ELR (cell line): ENCODE measurements around the gene RAPGEF5.
"Not testable (repeated sequence)": the region's sequence is repeated elsewhere in the genome, so short reads cannot be mapped to it uniquely, and the experiment has no call there.

Source experiments
- DNase-seq: peaks from one replicate; pipeline ENCODE4 v3.0.0-alpha.2; 2015; ENCODE audit warnings: low read depth

Gene RAPGEF5

DNA sequence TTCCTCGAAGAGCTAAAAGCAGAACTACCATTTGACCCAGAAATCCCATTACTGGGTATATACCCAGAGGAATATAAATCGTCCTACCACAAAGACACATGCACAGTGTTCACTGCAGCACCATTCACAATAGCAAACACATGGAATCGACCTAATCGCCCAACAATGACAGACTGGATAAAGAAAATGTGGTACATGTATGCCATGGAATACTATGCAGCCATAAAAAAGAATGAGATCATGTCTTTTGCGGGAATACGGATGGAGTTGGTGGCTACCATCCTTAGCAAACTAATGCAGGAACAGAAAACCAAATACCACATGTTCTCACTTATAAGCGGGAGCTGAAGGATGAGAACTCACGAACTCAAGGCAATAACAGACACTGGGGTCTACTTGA, 276.7 kb downstream of the RAPGEF5 start:
- not testable (repeated sequence) for DNase-seq

DNA sequence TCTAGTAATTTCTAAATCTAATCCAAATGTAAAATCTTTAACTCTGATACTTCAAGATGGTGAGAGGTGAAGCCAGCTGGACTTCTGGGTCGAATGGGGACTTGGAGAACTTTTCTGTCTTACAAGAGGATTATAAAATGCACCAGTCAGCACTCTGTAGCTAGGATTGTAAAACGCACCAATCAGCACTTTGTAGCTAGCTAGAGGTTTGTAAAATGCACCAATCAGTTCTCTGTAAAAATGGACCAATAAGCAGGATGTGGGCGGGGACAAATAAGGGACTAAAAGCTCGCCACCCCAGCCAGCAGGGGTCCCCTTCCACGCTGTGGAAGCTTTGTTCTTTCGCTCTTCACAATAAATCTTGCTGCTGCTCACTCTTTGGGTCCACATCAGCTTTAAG, 278.1 kb downstream of the RAPGEF5 start:
- not testable (repeated sequence) for DNase-seq

DNA sequence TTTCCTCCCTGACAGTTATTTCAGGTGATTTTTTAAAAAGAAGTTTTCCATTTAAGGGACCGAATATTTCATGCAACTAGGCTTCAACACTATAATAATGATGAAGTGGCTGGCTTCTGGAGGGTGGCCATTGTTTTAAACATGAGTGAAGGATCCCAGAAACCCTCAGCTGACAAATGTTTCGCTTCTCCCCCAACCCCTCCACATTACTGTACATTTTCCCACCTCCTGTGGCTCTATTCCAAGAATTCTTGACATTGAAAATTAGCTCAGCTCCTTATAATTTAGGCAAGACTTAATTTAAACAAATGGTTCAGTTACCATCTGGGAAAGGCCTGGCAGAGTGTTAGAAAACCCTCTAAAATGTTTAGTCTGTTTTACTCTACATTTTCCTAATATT, 281.4 kb downstream of the RAPGEF5 start:
- no peak for DNase-seq

DNA sequence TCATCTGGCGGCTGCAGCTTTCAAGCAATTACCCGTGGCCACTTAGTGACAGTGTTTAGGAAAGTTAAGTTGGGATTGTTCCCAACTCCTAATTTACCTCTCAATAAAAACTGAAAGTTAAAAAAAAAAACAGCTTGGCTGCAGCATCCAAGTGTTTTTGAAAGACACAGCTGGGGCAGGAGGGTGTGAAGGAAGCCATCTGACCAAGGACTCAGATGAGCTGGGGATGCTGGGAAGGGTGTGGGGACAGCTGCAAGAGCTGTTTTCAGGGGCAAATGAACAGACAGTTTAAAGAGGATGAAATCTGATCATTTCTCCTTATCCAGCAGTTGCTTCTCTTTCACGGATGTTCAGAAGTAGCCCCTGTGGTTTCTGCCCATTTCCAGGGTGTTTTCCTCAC, 282.1 kb downstream of the RAPGEF5 start:
- DNase-seq, result no peak
